ENCODE results near the gene DDX1.

The DDX1 gene

GRCh38 chr2:15563227-15564100 lies 28.2 kb upstream of the DDX1 start:
- DNase-seq: no peak

GRCh38 chr2:15565392-15565791 lies 26.3 kb upstream of the DDX1 start:
- DNase-seq: no peak

- no peak for DNase-seq
Observed at GRCh38 chr2:15565994-15566671, 25.5 kb upstream of the DDX1 start.

- no peak for DNase-seq
Observed at GRCh38 chr2:15566912-15567311, 24.8 kb upstream of the DDX1 start.

- no peak for DNase-seq
Observed at GRCh38 chr2:15568874-15569273, 22.8 kb upstream of the DDX1 start.

- no peak for DNase-seq
Observed at GRCh38 chr2:15570104-15570503, 21.6 kb upstream of the DDX1 start.

GRCh38 chr2:15571729-15572128 lies 19.9 kb upstream of the DDX1 start:
- no peak for DNase-seq

GRCh38 chr2:15577071-15577735 lies 14.5 kb upstream of the DDX1 start:
- peak; percentile 74 for DNase-seq

- DNase-seq: no peak
Observed at GRCh38 chr2:15579641-15580040, 12.0 kb upstream of the DDX1 start.

- DNase-seq: no peak
Observed at GRCh38 chr2:15580451-15580850, 11.2 kb upstream of the DDX1 start.

- no peak for DNase-seq
Observed at GRCh38 chr2:15582710-15583357, 8.8 kb upstream of the DDX1 start.

- DNase-seq: no peak
Observed at GRCh38 chr2:15583826-15584225, 7.8 kb upstream of the DDX1 start.

- no peak for DNase-seq
Observed at GRCh38 chr2:15584316-15584715, 7.4 kb upstream of the DDX1 start.

GRCh38 chr2:15584767-15585469 lies 6.8 kb upstream of the DDX1 start:
- no peak for DNase-seq

GRCh38 chr2:15588329-15588919 lies 3.2 kb upstream of the DDX1 start:
- DNase-seq: peak; percentile 49

GRCh38 chr2:15591373-15591691 lies 336 bp upstream of the DDX1 start:
- no peak for DNase-seq

- DNase-seq: no peak
Observed at GRCh38 chr2:15593327-15593705, 1.6 kb downstream of the DDX1 start.

GRCh38 chr2:15594291-15595256 lies 2.9 kb downstream of the DDX1 start:
- no peak for DNase-seq

GRCh38 chr2:15595342-15595905 lies 3.8 kb downstream of the DDX1 start:
- no peak for DNase-seq

- no peak for DNase-seq
Observed at GRCh38 chr2:15595936-15596335, 4.3 kb downstream of the DDX1 start.

- DNase-seq: no peak
Observed at GRCh38 chr2:15596350-15596749, 4.7 kb downstream of the DDX1 start.

Data from DMS79 treated with DMSO at 0.1 percent for 48 hours (cell line).